Measurements from ENCODE around the gene KDM2A. TPM values are rescaled to one million over a fixed set of nuclear protein-coding genes. Genes with fewer than 3 reads are reported as not detected.

Gene KDM2A
- total and polyA plus RNA-seq, 2 donors (not counting 3 experiments of a cell fraction or from before 2014, with no cell fraction given), result 72.2 to 79.5 TPM

GRCh38 chr11:67264260-67264659 lies 145.2 kb downstream of the KDM2A start:
- Histone ChIP-seq H3K9ac (replicated peaks; ENCODE audit: extremely low read depth, insufficient read depth, low read length) (no peak overlapping the region), H3K79me2 (ENCODE audit: control insufficient read depth, insufficient read depth, low read length) (peaks cover 26% of the 10 kb centered on the region), H3K27ac (ENCODE audit: insufficient read depth, low read depth, low read length) (no peak overlapping the region), H3K4me3 (replicated peaks in 1 of 3; ENCODE audit: insufficient read depth in 1 of 3, low read depth in 1 of 3, low read length in 3 of 3) (no peak overlapping the region), H3K9me1 (replicated peaks; ENCODE audit: control insufficient read depth, extremely low read depth, insufficient read depth, low read length) (no peaks in the 10 kb centered on the region), H3K4me2 (ENCODE audit: insufficient read depth, low read length) (no peak overlapping the region), H3K27me3 (ENCODE audit: control insufficient read depth in 2 of 2, insufficient read depth in 2 of 2, low read length in 2 of 2) (no peaks in the 10 kb centered on the region), H3K9me3 (replicated peaks; ENCODE audit: control insufficient read depth, insufficient read depth, low read length) (no peaks in the 10 kb centered on the region), H2AFZ (ENCODE audit: low read depth, low read length) (no peak overlapping the region), H3K4me1 (ENCODE audit: control insufficient read depth, extremely low read depth, insufficient read depth, low read length) (peaks cover 21% of the 10 kb centered on the region), H4K20me1 (replicated peaks; ENCODE audit: control insufficient read depth, extremely low read depth, insufficient read depth, low read length) (no peaks in the 10 kb centered on the region), H3K36me3 (ENCODE audit: control insufficient read depth in 2 of 2, extremely low read depth in 1 of 2, insufficient read depth in 2 of 2, low read length in 2 of 2) (peaks cover 0 to 2% of the 10 kb centered on the region in 2 experiments)
- CTCF ChIA-PET, result interaction anchor here (1.2 to 4.9 kb wide), 8 partner anchors 13 to 182 kb away, joined by 3 to 151 read pairs (median 12); no protein-coding TSS in a partner anchor
- FAIRE-seq (no peak), DNase-seq (ENCODE audit: low read depth, low spot score) (no peak)
- dilution Hi-C loops (cut with MboI; ENCODE audit: extremely low pct_ligation_motif_present, low sequenced_read_pairs), result no loop called here
- TF ChIP-seq CTCF (IDR thresholded peaks at IDR 0.05; ENCODE audit: extremely low read depth in 1 of 2, insufficient read depth in 1 of 2, low read depth in 1 of 2, low read length in 2 of 2) (no peak), JUN (IDR thresholded peaks at IDR 0.05; ENCODE audit: borderline replicate concordance, insufficient read depth, insufficient read length, low read depth) (no peak), EZH2 (IDR thresholded peaks at IDR 0.05; ENCODE audit: borderline replicate concordance, low read depth, low read length, severe bottlenecking) (no peak), MYC (IDR thresholded peaks at IDR 0.05; ENCODE audit: low read depth, low read length) (no peak), FOS (IDR thresholded peaks at IDR 0.05; ENCODE audit: borderline replicate concordance, insufficient read depth, low read length) (no peak), GATA2 (IDR thresholded peaks at IDR 0.05; ENCODE audit: insufficient read depth, insufficient read length, low read depth, low read length) (no peak), MAX (IDR thresholded peaks at IDR 0.05; ENCODE audit: insufficient read depth, insufficient read length) (no peak)
- no TSS peak for BruUV-seq (replicated peaks)
- intact Hi-C loops (cut with micrococcal nuclease), result loop anchor here (10.0 kb wide), 1 partner anchor 241 kb away; the partner anchor contains the start of genes CDK2AP2 and PITPNM1
- POLR2A ChIA-PET, result no interaction called here
